NCI-H2227 treated with DMSO at 0.1 percent for 48 hours (cell line): ENCODE data around the gene ASAP2.
"Not testable (repeated sequence)": the region's sequence is repeated elsewhere in the genome, so short reads cannot be mapped to it uniquely, and the experiment has no call there.

Experiments used
- DNase-seq: peaks from one replicate; lab custom pipeline; 2025; lab: John Stamatoyannopoulos, UW

Gene ASAP2

DNA sequence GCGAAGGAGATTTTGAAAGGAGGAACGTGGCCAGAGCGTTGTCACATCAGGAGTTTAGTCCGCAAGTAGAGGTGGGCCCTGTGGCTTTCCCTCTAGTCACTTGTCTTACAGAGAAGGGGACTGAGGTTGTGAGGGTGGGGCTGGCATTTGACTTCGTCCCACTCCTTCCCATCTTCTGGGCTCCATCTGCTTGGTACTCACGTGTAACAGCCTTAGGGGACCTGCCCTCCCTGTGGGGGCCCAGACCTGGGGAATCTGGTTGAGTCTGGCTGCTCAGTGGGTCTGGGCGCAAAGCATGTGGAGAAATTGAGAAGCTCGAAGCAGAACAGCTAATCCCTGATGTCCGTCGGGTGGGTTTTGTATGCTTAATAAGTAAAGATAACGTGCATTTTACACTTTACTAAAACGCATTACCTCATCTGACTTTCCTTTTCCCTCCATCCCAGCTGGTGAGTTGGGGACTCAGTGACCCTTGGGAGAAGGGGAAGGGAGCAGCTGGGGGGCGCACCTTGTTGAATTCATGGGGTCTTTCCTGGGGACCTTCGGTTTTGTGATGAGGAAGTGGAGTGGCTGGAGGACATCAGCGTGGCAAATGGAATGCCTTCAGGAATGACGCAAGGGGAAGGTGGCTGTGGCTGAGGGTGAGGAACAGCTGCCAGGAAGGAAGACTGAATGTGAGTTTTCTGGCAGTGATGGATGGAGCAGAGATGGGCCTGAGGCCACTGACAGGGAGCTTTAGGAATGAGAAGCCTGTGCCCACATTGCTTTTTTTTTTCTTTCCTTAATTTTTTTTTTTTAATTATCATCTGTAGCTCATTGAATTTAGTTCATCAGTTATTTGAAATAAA is 44.8 kb downstream of the ASAP2 start:
- no peak for DNase-seq

DNA sequence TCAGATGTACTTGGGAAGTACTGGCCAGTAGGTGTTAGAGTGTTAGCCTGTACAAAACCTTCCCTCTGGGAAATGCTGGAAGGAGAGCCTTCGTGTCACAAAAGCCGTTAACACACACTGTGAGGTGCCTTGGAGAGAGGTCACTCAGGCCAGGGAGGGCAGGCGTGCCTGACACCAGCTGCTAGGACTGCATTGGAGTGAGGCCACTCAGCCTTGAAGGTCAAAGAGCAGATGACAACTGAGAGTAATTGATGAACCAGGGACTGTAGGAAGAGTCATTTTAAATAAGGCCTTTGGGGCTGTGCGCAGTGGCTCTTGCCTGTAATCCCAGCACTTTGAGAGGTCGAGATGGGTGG is 45.4 kb downstream of the ASAP2 start:
- no peak for DNase-seq

DNA sequence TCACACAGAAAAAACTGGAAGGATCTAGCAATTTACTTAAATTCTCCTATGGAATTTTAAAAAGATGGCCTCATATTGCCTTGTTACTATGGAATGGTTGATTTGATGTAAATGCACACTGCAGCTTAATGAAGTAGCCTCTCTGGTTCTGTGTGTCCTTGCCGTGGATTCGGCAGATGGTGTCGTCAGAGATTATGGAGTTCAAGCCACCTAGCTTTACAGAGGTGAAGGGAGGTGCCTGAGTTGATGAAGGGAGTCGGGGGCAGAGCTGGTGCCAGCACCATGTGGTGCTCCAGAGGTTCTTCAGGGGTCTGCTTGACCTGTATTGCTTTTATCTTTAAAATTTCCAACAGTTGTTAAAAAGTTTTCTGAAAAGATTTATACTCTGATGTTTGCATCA is 48.8 kb downstream of the ASAP2 start:
- no peak for DNase-seq

DNA sequence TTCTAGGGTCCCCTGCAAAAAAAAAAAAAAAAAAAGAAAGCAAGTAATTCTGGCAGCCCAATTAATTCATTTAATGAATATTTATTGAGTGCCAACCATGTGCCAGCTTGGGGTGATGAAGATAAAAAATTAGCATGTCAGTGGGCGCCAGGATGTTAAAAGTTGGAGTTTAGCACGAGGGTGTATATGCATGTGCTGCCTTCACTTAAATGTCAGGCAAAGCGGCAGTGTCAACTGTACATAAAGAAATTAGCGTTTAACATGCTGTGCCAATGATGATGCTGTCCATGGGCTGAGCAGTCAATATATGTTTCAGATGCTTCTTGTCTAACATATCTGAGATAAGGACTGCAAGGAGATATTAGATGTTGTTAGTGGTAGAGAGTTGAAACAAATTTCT is 49.5 kb downstream of the ASAP2 start:
- no peak for DNase-seq

DNA sequence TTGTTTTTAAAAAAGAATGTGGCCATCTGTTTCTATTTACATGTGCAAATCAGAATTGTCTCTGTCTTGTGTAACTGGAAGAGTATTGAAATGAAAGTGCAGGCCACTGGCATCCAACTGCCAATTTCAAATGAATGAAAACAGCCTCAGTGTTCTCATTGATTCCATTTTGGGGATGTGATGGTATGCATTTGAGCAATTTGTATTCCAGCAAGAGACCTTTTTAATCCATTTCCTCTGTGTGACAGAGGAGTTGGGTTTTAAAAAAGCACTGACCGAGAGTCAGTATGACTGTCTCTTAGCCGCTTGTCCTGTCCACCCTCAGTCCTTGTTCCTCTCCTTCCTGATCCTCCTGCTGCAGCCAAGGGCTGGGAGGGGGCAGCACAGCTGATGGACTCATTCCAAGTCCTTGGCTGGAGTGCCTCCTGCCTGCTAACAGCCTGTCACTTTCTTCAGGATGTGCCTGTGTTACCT is 50.0 kb downstream of the ASAP2 start:
- no peak for DNase-seq

DNA sequence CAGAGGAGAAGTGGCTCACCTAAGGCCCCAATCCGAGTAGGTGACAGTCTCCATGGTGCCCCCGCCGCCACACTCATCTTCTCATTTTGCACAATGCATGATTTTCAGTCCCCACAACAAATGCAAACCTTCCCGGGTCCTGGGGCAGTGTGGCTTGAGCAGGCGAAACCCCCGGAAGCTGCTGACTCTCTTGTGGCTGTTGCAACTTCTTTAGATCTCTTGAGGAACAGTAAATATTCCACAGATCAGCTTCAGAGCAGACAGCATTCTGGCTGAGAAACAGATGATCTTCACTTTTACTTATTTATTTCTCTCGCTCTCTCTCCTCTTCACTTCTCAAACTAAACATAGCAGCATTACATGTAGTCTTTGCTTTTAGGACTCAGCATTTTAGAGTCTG is 51.9 kb downstream of the ASAP2 start:
- DNase-seq: no peak

DNA sequence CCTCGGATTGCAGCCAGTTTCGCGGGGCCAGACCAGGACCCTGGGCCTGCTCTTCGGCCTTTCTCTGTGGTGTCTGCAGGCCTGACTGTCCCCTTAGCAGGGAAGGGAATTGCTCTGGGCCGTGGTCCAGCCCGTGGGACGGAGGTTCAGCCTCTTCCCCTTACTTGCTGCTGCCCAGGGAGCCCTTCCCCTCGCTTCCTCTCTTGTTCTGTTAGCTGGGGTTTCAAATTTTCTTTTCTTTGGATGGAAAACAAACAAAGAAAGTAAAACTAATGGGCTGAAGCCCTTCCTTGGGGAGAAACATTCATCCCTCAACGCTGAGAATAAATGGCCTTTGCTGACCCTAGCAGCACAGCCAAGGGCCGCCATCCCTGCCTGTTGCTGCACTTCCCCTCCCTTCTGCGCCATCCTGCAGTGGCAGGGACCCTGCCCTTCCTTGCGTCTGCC is 52.4 kb downstream of the ASAP2 start:
- DNase-seq: no peak

DNA sequence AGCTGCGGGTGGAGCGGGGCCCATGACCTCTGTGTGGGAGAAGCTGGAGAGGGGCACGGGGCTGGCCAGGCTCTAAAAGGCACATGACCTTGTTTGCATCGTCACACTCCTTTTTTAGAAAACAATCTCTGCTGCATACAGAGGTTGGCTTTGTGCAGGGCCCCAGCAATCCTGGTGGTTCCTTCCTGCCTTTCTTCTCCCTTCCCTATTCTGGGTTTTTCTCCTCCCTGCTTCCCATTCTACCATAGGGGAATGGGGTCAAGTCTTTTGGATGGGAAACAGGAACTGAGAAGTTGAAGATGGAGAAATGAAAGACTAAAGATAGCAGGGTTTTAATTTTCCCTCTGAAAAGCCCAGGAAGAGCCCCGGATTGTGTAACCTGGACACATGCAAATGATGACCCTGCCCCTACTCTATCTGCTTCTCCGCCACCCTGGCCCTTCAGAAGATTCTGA is 53.9 kb downstream of the ASAP2 start:
- no peak for DNase-seq

DNA sequence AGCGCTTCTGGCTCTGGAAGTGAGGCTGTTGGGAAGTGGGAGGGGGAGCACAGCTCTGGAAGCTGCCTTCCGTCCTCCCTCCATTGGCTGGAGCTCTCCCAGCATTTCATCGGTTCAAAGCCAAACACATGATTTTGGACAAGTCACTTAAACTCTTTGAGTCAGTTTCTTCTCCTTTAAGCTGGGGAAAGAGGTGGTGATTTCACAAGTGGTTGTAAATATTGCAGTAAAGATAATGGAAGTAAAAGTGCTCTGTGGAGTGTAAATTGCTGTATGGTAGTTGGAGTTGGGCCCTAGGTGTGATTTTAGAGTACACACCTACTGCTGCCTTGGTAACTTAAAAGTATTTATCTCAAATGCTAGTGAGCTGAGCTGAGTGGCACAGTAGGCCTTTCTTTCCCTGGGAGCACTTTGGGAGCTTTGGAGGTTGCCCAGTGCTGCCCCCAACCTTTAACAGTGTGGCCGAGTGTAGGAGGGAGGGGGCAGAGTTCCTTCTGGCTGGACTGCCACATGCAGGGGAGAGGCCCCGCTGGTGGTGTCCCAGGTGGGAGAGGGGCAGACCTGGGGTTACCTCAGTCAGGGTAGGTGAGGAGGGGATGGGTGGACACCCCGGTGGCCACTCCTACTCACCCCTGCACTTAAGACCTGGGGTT is 54.7 kb downstream of the ASAP2 start:
- no peak for DNase-seq

DNA sequence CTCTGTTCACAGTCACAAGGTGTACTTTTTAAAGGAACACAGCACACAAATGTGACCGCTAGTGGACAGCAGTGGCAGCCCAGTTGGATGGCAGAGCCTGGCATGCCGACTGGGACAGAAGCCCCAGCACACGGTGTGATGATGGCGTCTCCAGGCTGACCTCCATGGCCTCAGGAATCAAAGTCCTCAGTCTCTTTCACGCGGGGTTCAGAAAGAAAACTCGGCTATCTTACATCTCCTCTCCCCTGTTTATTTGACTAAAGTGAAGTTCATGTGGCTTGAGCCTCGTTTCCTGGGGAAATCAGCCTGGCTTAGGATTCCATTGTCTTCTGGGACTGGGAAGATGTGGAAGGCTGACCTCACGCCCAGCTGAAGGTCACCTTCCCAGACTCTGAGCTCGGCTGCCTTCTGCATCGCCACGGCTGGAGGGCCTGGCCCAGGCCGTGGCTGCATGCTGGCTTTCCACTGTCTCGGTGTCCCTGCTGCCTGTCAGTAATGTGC is 56.1 kb downstream of the ASAP2 start:
- no peak for DNase-seq

DNA sequence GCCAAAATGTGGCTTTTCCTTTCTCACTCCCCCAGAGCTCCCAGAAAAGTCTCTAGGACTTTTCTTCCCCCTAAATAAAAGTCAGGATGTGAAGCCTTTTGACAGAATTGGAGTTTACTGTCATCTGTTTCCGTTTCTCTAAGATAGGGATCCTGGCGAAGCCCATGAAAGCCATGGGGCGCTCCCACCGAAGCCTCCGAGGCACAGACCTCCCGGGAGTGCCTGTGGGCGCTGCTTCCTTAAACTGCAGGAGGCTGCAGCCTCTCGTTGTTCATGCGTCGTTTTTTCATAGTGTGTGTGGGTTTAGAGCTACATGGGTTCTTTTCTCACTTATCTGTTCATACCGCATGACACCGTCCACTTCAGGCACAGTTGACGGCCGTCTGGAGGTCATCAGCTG is 56.8 kb downstream of the ASAP2 start:
- DNase-seq: no peak

DNA sequence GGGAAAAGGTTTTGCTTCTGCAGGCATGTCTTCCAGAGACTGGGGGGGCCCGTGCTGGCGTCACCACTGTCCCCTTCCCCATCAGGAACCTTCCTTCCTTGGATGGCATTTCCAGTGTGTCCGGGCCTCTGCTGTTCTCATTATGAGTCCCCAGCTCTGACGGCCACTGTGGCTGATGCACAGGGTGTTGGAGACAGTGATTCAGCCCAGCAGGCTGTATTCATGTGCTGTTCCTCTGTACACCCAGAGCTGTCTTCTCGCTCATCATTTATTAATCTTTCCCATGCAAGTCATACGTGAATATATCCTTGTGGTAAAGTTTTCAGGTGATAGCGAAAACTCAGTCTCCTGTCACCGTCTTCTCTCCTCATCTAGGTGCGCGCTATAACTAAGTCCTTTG is 57.7 kb downstream of the ASAP2 start:
- no peak for DNase-seq

DNA sequence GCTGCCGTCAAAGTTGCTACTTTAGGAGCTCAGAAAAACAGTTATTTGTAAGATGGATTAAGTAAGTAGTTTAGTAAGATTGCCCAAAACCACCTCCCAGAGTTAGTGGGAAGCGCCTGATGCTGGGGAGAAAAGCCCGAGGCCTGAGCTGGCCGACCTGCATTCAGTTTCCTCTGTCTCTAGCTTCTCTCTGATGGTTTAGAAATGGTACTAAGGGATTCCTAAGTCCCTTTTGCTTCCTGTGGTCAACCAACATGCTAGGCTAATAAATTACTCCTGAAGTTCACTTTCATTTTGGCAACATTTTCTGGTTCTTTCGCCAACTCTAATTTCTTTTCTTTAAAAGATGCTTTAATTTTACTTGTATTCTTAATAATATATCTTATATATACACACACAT is 60.1 kb downstream of the ASAP2 start:
- DNase-seq: no peak

DNA sequence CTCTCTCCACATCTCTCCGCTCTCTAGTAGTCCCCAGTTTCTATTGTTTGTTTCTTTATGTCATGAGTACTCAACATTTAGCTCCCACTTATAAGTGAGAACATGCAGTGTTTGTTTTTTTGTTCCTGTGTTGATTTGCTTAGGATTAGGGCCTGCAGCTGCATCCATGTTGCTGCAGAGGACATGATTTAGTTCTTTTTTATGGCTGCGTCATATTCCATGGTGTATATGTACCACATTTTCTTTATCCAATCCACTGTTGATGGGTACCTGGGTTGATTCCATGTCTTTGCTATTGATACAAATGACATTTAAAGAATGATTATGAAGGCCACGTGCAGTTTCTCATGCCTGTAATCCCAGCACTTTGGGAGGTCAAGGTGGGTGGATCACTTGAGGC is 60.7 kb downstream of the ASAP2 start:
- DNase-seq: not testable (repeated sequence)

DNA sequence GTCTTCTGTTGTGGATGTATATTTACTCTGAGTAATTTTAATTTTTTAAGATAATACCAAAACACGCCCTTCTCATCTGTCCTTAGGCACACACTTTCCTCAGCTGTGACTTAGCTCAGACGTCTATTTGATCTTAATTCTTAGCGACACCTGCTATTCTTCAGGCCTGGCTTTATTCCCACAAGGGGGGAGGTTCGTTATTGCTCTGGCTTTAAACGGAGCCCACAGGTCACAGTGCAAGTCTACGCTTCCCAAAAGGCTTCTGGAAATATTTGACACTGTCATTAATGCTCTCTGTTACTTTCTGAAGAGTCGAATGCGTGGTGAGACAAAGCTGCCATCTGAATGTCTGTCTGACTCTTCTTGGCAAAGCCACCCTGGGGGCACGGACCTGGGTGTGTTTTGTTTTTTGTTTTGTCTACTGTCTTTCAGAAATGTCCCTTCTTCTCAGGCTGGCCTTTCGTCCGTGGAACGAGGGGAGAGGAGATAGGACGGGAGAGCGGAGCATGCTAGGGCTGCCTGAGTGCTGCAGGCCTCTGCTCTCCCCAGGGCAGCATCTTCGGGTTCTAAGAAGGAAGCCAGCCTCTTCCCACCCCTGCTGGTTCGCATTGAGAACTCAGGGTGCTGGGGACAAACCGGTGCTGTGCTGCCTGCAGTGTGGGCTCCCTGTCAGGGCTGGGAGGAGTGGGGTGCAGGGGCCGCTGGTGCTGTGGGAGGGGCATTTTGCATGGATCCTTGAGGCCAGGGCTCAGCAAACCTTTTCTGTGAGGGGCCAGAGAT is 61.9 kb downstream of the ASAP2 start:
- DNase-seq: no peak

DNA sequence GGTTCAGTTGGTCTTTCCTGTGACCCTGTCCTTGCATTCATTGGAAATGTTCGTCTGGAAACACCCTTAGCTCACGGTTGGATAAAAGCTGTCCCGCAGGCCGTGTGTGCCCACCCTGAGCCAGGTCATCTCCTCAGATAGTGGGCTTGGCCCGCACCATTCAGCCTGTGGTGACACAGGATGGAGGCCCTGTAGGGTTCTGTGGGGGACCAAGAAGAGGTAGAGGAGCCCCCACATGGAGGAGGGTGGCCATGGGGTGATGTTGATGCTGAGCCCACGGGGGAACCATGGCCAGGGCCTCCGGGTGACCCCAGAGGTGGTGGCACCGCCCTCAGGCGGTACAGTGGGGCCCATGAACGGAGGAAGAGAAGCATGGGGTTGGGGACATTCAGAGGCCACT is 62.7 kb downstream of the ASAP2 start:
- DNase-seq: no peak

DNA sequence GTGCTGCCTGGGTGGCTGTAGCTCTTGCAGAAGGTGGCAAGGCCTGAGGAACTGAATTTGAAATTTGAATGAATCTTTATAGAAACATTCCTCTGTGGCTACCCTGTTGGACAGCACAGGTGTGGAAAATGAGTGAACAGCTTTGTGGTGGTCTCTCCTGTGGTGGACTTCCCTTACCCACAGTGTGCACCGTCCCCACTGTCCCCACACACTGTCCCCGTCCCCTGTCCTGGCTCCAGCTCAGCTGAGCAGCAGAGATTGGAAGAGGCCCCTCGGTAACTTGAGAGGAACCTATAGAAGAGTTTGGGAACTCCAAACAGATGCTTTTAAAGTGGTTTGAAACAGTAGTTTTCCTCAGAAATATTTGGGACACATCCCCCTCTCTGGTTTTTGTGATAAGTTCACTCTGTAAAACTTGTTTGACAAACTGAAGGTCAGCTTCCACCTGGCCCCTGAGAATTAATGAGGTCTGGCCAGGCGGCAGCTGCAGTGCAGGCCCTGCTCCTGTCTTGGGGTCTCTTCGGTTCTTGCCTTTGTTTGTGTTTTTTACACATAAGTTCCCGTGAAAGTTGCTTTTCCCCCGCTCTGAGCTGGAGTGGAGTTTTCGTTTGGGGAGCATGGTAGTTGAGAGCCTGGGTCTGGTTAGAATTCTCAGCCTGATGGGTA is 63.2 kb downstream of the ASAP2 start:
- no peak for DNase-seq

DNA sequence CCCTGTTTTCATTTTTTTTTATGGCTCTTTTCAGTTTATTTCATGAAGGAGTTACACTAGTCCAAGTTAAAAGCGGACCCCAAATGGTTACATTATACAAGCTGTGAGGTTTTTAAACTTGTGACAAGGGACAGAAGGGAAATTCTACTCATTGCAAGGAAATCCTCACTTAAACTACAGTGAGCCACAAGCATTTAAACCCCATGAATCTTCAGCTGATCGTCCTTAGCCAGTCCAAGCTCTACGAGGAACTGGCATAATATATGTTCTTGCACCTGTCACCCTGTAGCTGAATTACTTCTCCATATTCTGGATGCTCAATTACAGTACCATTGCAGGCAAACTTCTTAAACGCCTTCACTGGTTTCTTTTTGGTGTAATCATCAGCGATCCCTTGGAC is 64.5 kb downstream of the ASAP2 start:
- DNase-seq: no peak

DNA sequence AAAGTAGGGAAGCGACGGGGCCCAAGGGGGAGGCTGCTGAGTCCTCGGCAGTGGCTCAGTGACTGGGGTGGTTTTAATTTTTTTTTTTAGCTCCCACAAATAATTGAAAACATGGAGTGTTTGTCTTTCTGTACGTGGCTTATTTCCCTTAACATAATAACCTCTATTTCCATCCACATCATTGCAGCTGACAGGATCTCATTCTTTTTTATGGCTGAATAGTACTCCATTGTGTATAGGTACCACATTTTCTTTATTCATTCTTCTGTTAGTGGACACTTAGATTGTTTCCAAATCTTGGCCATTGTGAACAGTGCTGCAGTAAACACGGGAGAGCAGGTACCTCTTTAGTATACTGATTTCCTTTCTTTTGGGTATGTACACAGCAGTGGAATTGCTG is 65.1 kb downstream of the ASAP2 start:
- no peak for DNase-seq

DNA sequence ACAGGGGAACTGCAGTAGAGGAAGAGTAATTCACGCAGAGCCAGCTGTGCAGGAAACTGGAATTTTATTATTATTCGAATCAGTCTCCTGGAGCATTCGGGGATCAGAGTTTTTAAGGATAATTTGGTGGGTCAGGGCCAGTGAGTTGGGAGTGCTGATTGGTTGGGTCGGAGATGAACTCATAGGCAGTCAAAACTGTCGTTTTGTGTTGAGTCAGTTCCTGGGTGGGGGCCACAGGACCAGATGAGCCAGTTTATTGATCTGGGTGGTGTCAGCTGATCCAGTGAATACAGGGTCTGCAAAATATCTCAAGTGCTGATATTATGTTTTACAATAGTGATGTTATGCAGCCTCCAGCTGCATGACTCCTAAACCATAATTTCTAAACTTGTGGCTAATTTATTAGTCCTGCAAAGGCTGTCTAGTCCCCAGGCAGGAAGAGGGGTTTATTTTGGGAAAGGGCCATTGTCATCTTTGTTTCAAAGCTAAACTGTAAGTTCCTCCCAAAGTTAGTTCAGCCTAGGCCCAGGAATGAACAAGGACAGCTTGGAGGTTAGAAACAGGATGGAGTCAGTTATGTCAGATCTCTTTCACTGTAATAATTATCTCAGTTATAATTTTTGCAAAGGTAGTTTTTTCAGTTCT is 67.0 kb downstream of the ASAP2 start:
- DNase-seq: no peak

DNA sequence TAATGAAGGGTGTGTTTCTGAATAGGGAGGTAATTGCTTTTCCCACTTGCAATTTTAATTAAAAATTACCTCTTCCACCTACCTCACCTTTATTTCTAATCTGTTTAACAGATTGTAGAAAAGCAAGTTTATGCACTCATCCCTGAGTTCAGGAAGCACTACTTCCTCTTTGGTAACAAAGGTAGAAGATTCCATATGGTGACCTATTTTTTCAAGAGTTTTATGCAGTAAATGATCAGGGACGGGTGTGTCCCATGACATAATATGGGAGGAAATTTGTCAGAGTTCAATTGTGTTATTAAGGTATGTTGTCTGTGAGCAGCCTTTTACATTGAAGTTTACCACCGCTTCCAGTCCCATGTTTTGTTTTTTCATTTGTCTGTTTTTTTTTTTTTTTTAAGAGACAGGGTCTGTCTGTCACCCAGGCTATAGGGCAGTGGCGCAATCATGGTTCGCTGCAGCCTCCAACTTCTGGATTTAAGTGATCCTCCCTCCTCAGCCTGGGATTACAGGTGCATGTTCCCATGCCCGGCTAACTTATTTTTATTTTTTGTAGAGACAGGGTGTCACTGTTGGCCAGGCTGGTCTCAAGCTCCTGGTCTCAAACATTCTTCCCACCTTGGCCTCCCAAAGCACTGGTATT is 68.2 kb downstream of the ASAP2 start:
- DNase-seq: no peak
